ENCODE data around the gene NMUR1.

- TF ChIP-seq POLR2A (IDR thresholded peaks at IDR 0.05) = no peak
- no peak for TF ChIP-seq CTCF (IDR thresholded peaks at IDR 0.05)
Observed at GRCh38 chr2:231526341-231527090, 3.7 kb downstream of the NMUR1 start.

Data from uterus (tissue), 2 donors.